Erythroblast (primary cell): Measurements from ENCODE around the gene RAC3.

Source experiments
- GATA1 ChIP-seq: IDR thresholded peaks from 2 replicates; pipeline ENCODE4 v1.6.1; 2011; ENCODE audit warnings: low read depth, mild to moderate bottlenecking, control low read depth, low read length, moderate library complexity
- POLR2A ChIP-seq: IDR thresholded peaks from 2 replicates; pipeline ENCODE4 v1.6.1; 2011; ENCODE audit warnings: mild to moderate bottlenecking, low read length

GRCh38 chr17:82047914-82048570, 16.6 kb downstream of the RAC3 start:
- TF ChIP-seq POLR2A = no peak
- TF ChIP-seq GATA1 = no peak
